Breast epithelium (tissue), 4 donors: Measurements from ENCODE around the gene ITM2C. TPM values are rescaled to one million over a fixed set of nuclear protein-coding genes. Genes with fewer than 3 reads are reported as not detected.

Experiments used
- DNase-seq, 2 donors: peaks; one replicate each; pipeline ENCODE4 v3.0.0-alpha.2; 2019; ENCODE audit warnings: low spot score in 2 of 2
- H3K27ac ChIP-seq, 2 donors: fragments of 200-600 bp; sonication (generic) in 1 of 2; one replicate each; pipeline ENCODE4 v1.5.1; 2016 to 2019; ENCODE audit warnings: mild to moderate bottlenecking in 1 of 2
- H3K27me3 ChIP-seq, 2 donors: fragments of 200-600 bp; sonication (generic) in 1 of 2; one replicate each; pipeline versions ENCODE4 v1.5.1 to v1.6.0; 2017 to 2019; ENCODE audit warnings: control low read depth in 1 of 2, mild to moderate bottlenecking in 1 of 2
- H3K36me3 ChIP-seq: fragments of 200-600 bp; one replicate; pipeline ENCODE4 v1.5.1; 2019
- H3K4me1 ChIP-seq, 2 donors: fragments of 200-600 bp; sonication (generic); one replicate each; pipeline ENCODE4 v1.5.1; 2016 to 2019; ENCODE audit warnings: control low read depth in 1 of 2
- H3K4me3 ChIP-seq, 3 donors: fragments of 200-600 bp; sonication (generic); 1 replicate in 2 of 3; 2 replicates in 1 of 3; pipeline ENCODE4 v1.5.1; 2016 to 2019; ENCODE audit warnings: mild to moderate bottlenecking in 3 of 3, moderate library complexity in 2 of 3
- H3K9me3 ChIP-seq, 2 donors: fragments of 200-600 bp; sonication (generic) in 1 of 2; one replicate each; pipeline ENCODE4 v1.5.1; 2016 to 2019; ENCODE audit warnings: control low read depth in 1 of 2
- POLR2A ChIP-seq: fragments of 450-650 bp; IDR thresholded peaks from one replicate; pipeline ENCODE4 v1.6.1; 2016; ENCODE audit warnings: antibody characterized with exemption, mild to moderate bottlenecking, moderate library complexity
- POLR2AphosphoS5 ChIP-seq, 3 donors: sonication (generic); formaldehyde crosslinking; IDR thresholded peaks; one replicate each; pipeline ENCODE4 v1.6.1; 2017; ENCODE audit warnings: antibody characterized with exemption in 3 of 3
- intact Hi-C: fragments of 100-400 bp; cut with DNase I; formaldehyde crosslinking; loops from one replicate; pipeline ENCODE4 v1.15.1; 2023; ENCODE audit warnings: low total_unique reads
- total RNA-seq, 3 donors: library from RNA; depleted of rRNA; stranded (reverse); fragments of >200 nt; gene quantifications; one replicate each; pipeline ENCODE4 v1.1.0, GENCODE V29; 2016
- TF ChIP-seq, protein P1 (sequence below), 3 donors: fragments of 450-650 bp; IDR thresholded peaks; one replicate each; pipeline ENCODE4 v1.5.1; 2016 to 2017; ENCODE audit warnings: antibody characterized with exemption in 3 of 3, mild to moderate bottlenecking in 3 of 3, moderate library complexity in 3 of 3

Gene ITM2C
- total RNA-seq, 3 donors from 2014 or later, result 24.5 to 46.2 (median 36.3) TPM

GRCh38 chr2:230925879-230926765 is 61.4 kb downstream of the ITM2C start:
- H3K27me3 ChIP-seq, result no peaks in the 10 kb centered on the region
- DNase-seq, result no peak
- H3K9me3 ChIP-seq, result no peaks in the 10 kb centered on the region
- no peaks in the 10 kb centered on the region for H3K4me1 ChIP-seq
- no peak for TF ChIP-seq POLR2A
- TF ChIP-seq POLR2AphosphoS5 (IDR thresholded peaks at IDR 0.05), result no peak
- TF ChIP-seq, protein P1, sequence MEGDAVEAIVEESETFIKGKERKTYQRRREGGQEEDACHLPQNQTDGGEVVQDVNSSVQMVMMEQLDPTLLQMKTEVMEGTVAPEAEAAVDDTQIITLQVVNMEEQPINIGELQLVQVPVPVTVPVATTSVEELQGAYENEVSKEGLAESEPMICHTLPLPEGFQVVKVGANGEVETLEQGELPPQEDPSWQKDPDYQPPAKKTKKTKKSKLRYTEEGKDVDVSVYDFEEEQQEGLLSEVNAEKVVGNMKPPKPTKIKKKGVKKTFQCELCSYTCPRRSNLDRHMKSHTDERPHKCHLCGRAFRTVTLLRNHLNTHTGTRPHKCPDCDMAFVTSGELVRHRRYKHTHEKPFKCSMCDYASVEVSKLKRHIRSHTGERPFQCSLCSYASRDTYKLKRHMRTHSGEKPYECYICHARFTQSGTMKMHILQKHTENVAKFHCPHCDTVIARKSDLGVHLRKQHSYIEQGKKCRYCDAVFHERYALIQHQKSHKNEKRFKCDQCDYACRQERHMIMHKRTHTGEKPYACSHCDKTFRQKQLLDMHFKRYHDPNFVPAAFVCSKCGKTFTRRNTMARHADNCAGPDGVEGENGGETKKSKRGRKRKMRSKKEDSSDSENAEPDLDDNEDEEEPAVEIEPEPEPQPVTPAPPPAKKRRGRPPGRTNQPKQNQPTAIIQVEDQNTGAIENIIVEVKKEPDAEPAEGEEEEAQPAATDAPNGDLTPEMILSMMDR (IDR thresholded peaks at IDR 0.05), result no peak
- no peaks in the 10 kb centered on the region for H3K36me3 ChIP-seq
- no peak overlapping the region for H3K4me3 ChIP-seq
- no peak overlapping the region for H3K27ac ChIP-seq
- intact Hi-C loops, result no loop called here

- H3K27me3 ChIP-seq, result no peaks in the 10 kb centered on the region
- no peaks in the 10 kb centered on the region for H3K9me3 ChIP-seq
- intact Hi-C loops, result no loop called here
- no peak overlapping the region for H3K27ac ChIP-seq
- TF ChIP-seq, protein P1 (IDR thresholded peaks at IDR 0.05), result no peak
- no peak for TF ChIP-seq POLR2A
- TF ChIP-seq POLR2AphosphoS5 (IDR thresholded peaks at IDR 0.05), result no peak
- H3K4me3 ChIP-seq, result no peak overlapping the region
- no peaks in the 10 kb centered on the region for H3K4me1 ChIP-seq
- H3K36me3 ChIP-seq, result no peaks in the 10 kb centered on the region
- DNase-seq, result no peak
Observed at GRCh38 chr2:230927711-230928341, 63.1 kb downstream of the ITM2C start.

Other genes with a start within 250 kb of the ITM2C start
- 10 to 100 TPM; 79.0 to 85.9 (median 83.4) TPM for gene CAB39, start 152.1 kb upstream of the ITM2C start, total RNA-seq
- under 1 TPM in 2 of 3 donors, not detected in 1; 0.16 to 0.44 TPM for gene GPR55, start 60.3 kb downstream of the ITM2C start, total RNA-seq
- gene SPATA3, start 131.2 kb downstream of the ITM2C start, total RNA-seq, result not detected
- gene C2orf72, start 172.6 kb downstream of the ITM2C start, total RNA-seq, result 1 to 10 TPM in 2 of 3 donors, under 1 TPM in 1; 0.16 to 7.2 (median 1.3) TPM
- 10 to 100 TPM; 63.8 to 73.0 (median 69.2) TPM for gene PSMD1, start 191.9 kb downstream of the ITM2C start, total RNA-seq